ENCODE data around the gene PRKG1.

GRCh38 chr10:52194716-52195115 is 1120.4 kb downstream of the PRKG1 start:
- TF ChIP-seq, protein P1, sequence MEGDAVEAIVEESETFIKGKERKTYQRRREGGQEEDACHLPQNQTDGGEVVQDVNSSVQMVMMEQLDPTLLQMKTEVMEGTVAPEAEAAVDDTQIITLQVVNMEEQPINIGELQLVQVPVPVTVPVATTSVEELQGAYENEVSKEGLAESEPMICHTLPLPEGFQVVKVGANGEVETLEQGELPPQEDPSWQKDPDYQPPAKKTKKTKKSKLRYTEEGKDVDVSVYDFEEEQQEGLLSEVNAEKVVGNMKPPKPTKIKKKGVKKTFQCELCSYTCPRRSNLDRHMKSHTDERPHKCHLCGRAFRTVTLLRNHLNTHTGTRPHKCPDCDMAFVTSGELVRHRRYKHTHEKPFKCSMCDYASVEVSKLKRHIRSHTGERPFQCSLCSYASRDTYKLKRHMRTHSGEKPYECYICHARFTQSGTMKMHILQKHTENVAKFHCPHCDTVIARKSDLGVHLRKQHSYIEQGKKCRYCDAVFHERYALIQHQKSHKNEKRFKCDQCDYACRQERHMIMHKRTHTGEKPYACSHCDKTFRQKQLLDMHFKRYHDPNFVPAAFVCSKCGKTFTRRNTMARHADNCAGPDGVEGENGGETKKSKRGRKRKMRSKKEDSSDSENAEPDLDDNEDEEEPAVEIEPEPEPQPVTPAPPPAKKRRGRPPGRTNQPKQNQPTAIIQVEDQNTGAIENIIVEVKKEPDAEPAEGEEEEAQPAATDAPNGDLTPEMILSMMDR (IDR thresholded peaks at IDR 0.05) = no peak
- no peak for TF ChIP-seq ZFX (IDR thresholded peaks at IDR 0.05; ENCODE audit: borderline replicate concordance)
